Right atrium auricular region (tissue), 2 donors: ENCODE data around the gene CRIM1. TPM values are rescaled to one million over a fixed set of nuclear protein-coding genes. Genes with fewer than 3 reads are reported as not detected.

ENCODE experiments used
- DNase-seq: peaks from one replicate; pipeline ENCODE4 v3.0.0-alpha.2; 2019; ENCODE audit warnings: low spot score
- H3K27ac ChIP-seq, 2 donors: fragments of 200-600 bp; sonication (generic); 1 replicate in 1 of 2; 2 replicates in 1 of 2; pipeline ENCODE4 v1.5.1; 2016 to 2019
- H3K27me3 ChIP-seq, 2 donors: fragments of 200-600 bp; sonication (generic); one replicate each; pipeline versions ENCODE4 v1.5.1 to v1.6.0; 2017 to 2019
- H3K36me3 ChIP-seq: fragments of 200-600 bp; sonication (generic); one replicate; pipeline ENCODE4 v1.5.1; 2016
- H3K4me1 ChIP-seq, 2 donors: fragments of 200-600 bp; sonication (generic); one replicate each; pipeline versions ENCODE4 v1.5.1 to v1.6.0; 2017 to 2019
- H3K4me3 ChIP-seq, 2 donors: fragments of 200-600 bp; sonication (generic); 1 replicate in 1 of 2; 2 replicates in 1 of 2; pipeline ENCODE4 v1.5.1; 2017 to 2019; ENCODE audit warnings: mild to moderate bottlenecking in 1 of 2, moderate library complexity in 1 of 2
- H3K9me3 ChIP-seq, 2 donors: fragments of 200-600 bp; sonication (generic); one replicate each; pipeline ENCODE4 v1.5.1; 2019
- CTCF ChIP-seq, 2 donors: fragments of 200-600 bp; sonication (generic); IDR thresholded peaks; one replicate each; pipeline ENCODE4 v1.5.1; 2019; ENCODE audit warnings: antibody characterized with exemption in 2 of 2
- total RNA-seq, 2 donors: library from RNA; depleted of rRNA; stranded (reverse); fragments of >200 nt; gene quantifications; one replicate each; pipeline ENCODE4 v1.1.0, GENCODE V29; 2016

CRIM1 gene
- total RNA-seq, 2 donors from 2014 or later = 49.1 to 71.3 TPM

- H3K27ac ChIP-seq = no peak overlapping the region
- H3K9me3 ChIP-seq = no peaks in the 10 kb centered on the region
- no peak for TF ChIP-seq CTCF (IDR thresholded peaks at IDR 0.05)
- no peaks in the 10 kb centered on the region for H3K27me3 ChIP-seq
- DNase-seq = no peak
- no peak overlapping the region for H3K4me3 ChIP-seq
- peaks cover 0 to 4% of the 10 kb centered on the region in 2 donors for H3K4me1 ChIP-seq
- H3K36me3 ChIP-seq = no peaks in the 10 kb centered on the region
Measured at GRCh38 chr2:36564377-36564930, 208.9 kb downstream of the CRIM1 start.

- Histone ChIP-seq H3K27ac (no peak overlapping the region), H3K4me3 (no peak overlapping the region), H3K4me1 (peaks cover 0 to 4% of the 10 kb centered on the region in 2 donors), H3K36me3 (no peaks in the 10 kb centered on the region), H3K27me3 (no peaks in the 10 kb centered on the region), H3K9me3 (no peaks in the 10 kb centered on the region)
- DNase-seq = no peak
- TF ChIP-seq CTCF (IDR thresholded peaks at IDR 0.05) = no peak
Measured at GRCh38 chr2:36565712-36566111, 210.1 kb downstream of the CRIM1 start.

GRCh38 chr2:36566887-36567286 is 211.3 kb downstream of the CRIM1 start:
- Histone ChIP-seq H3K36me3 (no peaks in the 10 kb centered on the region), H3K9me3 (no peaks in the 10 kb centered on the region), H3K27me3 (no peaks in the 10 kb centered on the region), H3K4me1 (no peaks in the 10 kb centered on the region), H3K4me3 (no peak overlapping the region), H3K27ac (no peak overlapping the region)
- no peak for TF ChIP-seq CTCF (IDR thresholded peaks at IDR 0.05)
- DNase-seq = no peak

- no peak for TF ChIP-seq CTCF (IDR thresholded peaks at IDR 0.05)
- Histone ChIP-seq H3K36me3 (no peaks in the 10 kb centered on the region), H3K4me3 (no peak overlapping the region), H3K4me1 (no peaks in the 10 kb centered on the region), H3K9me3 (no peaks in the 10 kb centered on the region), H3K27ac (no peak overlapping the region), H3K27me3 (no peaks in the 10 kb centered on the region)
- DNase-seq = no peak
Measured at GRCh38 chr2:36567711-36568408, 212.3 kb downstream of the CRIM1 start.

GRCh38 chr2:36568516-36569246 is 213.1 kb downstream of the CRIM1 start:
- no peaks in the 10 kb centered on the region for H3K4me1 ChIP-seq
- H3K27ac ChIP-seq = no peak overlapping the region
- no peaks in the 10 kb centered on the region for H3K36me3 ChIP-seq
- H3K27me3 ChIP-seq = no peaks in the 10 kb centered on the region
- no peak overlapping the region for H3K4me3 ChIP-seq
- H3K9me3 ChIP-seq = no peaks in the 10 kb centered on the region
- no peak for DNase-seq
- no peak for TF ChIP-seq CTCF (IDR thresholded peaks at IDR 0.05)
